Stimulated activated CD8-positive, alpha-beta memory T cell treated with anti-CD3 and anti-CD28 coated beads, Interleukin-7, amount 100 ng/mL, for 1 hour (primary cell): Measurements from ENCODE around the gene IFNA4.
"Not testable (repeated sequence)": the region's sequence is repeated elsewhere in the genome, so short reads cannot be mapped to it uniquely, and the experiment has no call there.

Experiments
- DNase-seq, 2 donors: peaks; one replicate each; pipeline ENCODE4 v3.0.0-alpha.2; 2020; ENCODE audit warnings: low read depth in 2 of 2

IFNA4 gene

GRCh38 chr9:21166560-21166959 is 20.8 kb downstream of the IFNA4 start, which contains the start of gene IFNA21:
IFNA21 (minus strand) TSS chr9:21166660; CDS start chr9:21166612, 48 bp downstream.
- not testable (repeated sequence) for DNase-seq

- DNase-seq, result no peak
Observed at GRCh38 chr9:21165516-21165915, 21.9 kb downstream of the IFNA4 start.

- peak in 1 of 2 donors; percentile 16 for DNase-seq
Observed at GRCh38 chr9:21160178-21160577, 27.2 kb downstream of the IFNA4 start.

- DNase-seq, result no peak
Observed at GRCh38 chr9:21155501-21155900, 31.9 kb downstream of the IFNA4 start.

- no peak for DNase-seq
Observed at GRCh38 chr9:21154018-21154608, 33.3 kb downstream of the IFNA4 start.

DNA sequence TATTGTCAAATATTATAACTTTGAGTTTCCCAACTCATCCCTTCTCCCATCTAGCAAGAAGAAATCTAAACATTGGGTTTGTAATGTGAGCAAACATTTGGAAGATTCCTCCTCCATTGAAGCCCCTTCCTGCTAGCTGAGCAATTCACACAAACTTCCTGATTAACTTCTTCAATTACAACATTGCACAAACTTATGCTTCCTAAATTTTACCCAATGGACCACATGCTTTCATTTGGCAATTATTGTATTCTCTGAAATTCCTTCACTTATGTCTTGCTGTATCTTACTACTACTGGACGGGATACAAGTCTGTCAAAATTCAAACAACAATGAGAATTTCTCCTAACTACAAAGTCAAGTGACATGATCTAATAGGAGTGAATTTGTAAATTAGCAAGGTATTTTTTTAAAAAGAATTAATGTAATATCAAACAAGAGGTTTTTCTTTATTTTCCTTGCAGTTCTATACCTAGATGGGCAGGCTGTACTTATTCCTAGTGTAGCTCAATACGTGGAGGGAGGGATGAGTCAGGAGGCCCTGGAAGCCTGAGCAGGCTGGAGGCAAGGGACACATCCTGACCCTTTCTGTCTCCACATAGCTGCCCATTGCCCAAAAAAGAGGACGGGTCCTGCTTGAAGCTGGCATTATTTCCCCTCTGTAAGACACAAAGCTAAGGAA is 33.9 kb downstream of the IFNA4 start:
- no peak for DNase-seq

- no peak for DNase-seq
Observed at GRCh38 chr9:21144603-21145002, 42.8 kb downstream of the IFNA4 start.

DNA sequence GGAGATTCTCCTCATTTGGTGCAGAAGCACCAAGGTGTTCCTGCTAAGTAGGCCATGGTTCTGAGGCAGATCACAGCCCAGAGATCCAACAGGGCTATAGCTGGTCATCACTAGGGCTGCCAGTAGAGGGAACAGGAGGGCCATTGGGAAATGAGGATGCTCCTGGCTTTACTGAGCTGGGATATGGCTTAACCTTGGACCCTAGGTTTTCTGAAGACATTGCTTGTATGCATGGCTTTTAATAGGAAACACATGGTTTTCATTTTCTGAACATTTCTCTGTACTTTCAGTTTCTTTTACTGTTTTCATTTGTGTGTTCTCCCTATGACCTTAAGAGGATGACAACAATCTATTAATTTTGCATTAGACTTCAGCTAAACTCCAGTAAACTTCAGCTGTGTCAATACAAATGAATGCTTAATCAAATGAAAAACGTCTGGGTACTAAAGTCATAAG is 45.9 kb downstream of the IFNA4 start, which contains the start of gene IFNW1:
Gene IFNW1 (minus strand): TSS at position 406 of the 456 bp plus-strand sequence. CDS start 262 bp downstream, at position 144.
- DNase-seq, result no peak

GRCh38 chr9:21137020-21137419 is 50.4 kb downstream of the IFNA4 start:
- DNase-seq, result no peak
